HS-5 (cell line): ENCODE data around the gene HOXB4.

Experiments used
- DNase-seq: peaks from one replicate; pipeline ENCODE4 v3.0.0-alpha.2; 2012; ENCODE audit warnings: low read depth

HOXB4 gene

DNA sequence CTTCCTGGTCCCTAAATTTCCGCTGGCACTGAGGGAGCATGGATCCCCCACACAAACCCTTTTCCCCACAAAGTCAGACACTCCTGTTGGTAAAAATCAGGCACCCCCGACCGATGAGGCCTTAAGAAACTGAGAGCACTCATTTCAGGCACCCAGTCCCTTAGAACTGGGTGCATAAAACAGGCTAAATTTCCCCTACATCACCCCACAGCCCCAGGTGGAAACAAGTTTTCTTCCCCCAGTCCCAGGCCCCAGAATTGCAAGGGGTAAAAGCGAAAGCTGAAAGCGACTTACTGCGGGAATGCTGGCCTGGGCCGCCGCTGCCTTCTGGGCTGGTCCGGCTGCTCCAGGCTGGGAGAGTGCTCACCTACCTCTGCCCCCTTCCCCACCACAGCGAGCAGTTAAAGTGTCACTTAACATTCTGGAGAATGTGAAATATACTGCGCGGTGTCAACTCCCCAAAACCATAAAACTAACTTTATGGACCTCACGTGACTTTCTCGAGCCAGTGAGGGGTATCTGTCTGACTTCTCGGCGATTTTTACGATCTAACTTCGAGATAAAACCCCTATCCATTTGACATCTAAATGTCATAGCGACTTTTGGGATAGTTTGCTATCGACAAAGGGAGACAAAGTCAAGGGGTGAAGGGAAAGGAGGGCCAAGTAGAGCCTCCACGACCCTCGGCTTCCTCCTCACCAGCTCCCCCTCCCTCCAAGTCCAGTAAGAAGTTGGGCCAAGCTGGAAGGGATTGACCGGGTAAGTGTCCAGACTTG is 11.9 kb upstream of the HOXB4 start, which contains the start of gene HOXB3:
Gene HOXB3, minus strand, starts transcription at position 411 of the 776 bp plus-strand sequence. CDS start 37,767 bp downstream, outside the sequence.
- no peak for DNase-seq

DNA sequence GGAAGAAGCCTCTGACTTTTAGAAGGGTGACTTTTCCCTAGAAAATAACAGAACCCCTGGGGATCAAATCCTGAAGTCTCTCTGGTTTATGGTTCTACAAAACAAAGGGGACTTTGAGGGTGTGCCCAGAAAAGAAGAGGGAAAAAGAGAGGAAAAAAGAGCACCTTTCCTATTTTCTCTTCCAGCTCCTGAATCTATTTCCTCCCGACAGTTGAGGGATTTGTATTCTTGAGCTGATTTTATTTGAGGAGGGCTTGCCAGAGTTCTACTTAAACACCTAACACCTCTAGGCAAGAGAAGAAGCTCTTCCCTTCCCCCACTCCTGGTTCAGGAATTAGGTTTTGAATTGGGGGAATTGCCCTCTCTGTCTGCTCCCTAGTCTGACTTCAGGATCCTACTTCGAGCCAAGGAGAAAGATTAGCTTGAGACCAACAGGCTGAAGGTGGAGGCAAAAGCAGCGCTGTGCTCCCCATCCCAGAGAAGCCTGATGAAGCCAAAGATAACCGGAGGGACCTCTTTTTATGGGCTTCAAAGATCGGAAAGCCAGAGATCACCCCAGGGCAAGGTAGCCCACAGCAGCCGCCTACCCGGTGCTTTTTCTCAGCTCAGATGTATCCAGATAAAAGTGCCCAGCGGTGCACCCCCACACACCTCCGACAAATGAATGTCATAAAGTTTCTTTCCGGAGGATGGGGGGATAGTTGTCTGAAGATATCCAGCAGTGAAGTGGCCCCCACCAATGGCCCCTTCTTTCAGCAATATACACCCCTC is 11.1 kb upstream of the HOXB4 start:
- no peak for DNase-seq

DNA sequence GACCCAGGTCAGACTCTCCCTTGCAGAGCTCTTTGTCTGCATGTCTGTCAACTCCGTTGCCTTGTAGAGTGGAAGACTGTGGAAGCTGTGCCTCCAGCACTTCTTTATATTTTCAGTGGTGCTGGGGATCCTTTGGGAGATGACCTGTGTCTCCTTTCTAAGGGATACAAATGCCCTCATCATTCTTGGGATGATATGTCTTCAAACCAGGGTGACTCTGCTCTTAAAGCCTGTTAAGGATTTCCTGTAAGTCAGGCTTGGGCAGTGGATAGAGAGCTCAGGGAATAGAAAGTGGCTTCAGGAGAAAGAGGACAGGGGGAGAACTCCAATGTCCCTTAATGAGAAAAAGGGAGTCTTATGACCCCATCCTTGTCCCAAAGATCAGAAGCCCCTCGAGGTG is 10.4 kb upstream of the HOXB4 start:
- no peak for DNase-seq

- no peak for DNase-seq
Observed at GRCh38 chr17:48588074-48588415, 9.9 kb upstream of the HOXB4 start.

- DNase-seq: no peak
Observed at GRCh38 chr17:48587276-48588073, 9.3 kb upstream of the HOXB4 start.

DNA sequence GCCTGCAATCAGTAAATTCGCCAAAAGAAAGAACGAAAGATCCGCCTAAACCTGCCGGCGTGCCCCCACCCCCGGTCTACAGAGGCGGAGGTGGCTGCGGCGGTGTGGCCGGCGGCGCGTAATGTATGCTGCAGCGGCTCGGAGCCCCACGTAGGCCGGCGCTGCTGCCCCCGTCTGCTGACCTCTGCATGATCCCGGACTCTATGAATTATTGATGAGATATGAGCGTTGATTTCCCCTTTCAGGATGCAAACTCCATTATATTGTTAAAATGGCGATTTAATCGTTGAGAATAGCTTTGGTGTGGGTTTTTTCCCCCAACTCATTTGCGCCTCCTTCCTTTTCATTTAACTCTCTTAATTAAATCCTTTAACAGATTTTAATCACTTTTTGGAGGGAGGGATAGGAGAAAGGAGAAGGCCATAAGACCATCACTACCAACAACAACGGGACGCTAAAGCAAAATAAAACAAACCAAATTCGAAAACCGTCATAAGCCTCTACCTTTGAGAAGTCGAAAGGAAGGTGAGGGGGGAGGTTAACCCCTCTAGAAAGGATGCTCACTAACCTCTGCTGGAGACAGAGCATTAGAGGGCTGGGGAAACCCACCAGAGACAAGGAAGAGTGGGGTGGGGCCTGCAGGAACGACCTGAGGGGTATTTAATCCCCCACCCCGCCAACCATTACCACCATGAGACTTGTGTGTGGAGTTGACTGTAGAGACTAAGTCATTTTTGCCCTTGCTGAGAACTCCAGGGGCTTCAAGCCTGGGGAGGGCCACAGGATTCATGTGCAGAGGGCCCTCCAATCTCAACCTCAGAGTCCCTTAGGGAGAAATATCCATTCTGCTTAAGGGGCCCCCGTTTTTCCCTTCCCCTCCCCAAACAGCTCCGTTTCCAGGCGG is 8.5 kb upstream of the HOXB4 start:
- DNase-seq: no peak

DNA sequence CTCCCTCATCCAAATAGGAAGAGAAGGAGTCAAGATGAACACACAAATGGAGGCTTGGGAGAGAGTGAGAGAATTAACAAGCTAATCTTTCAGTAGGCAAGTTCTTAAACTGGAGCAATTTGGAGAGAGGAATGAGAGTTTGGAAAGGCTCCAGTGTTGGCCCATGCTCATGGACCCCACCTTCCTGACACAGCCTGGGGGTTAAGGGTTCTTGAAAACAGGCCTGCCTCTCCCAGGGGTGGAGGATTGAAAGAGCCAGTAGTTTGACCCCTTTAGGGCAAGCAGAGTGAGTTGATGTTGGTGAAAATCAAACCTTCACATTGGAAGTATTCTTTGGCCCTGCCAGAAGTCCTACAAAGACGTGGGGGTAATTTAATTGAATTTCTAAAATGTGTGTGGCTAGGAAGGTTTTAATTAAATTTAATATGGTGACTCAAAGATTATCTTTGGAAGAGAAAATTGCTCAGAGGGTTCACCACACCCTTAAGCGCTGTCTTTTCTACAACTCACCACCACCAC is 6.1 kb upstream of the HOXB4 start:
- no peak for DNase-seq

DNA sequence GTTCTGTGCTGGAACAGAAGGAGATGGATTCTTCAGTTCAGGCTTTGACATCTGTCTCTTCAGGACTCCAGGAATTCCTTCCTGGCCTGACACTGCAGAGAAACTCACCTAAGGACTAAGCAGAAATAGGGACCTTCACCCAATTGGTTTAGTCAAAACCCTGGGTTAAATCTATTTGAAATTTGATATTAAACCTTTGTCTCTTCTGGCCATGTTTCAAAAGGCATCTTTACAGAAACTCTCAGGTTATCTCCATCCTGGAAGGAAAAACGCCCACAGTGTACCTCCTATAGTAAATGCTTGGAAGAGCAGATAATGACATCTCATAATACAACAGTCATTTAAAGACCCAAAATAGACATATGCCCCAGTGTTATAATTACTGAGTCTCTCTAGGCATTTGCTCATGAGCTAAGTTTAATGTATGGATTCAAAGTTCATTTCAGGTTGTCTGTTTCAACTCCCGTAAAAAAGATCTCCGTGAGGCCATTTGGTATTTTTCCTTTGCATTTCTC is 5.6 kb upstream of the HOXB4 start:
- DNase-seq: no peak

DNA sequence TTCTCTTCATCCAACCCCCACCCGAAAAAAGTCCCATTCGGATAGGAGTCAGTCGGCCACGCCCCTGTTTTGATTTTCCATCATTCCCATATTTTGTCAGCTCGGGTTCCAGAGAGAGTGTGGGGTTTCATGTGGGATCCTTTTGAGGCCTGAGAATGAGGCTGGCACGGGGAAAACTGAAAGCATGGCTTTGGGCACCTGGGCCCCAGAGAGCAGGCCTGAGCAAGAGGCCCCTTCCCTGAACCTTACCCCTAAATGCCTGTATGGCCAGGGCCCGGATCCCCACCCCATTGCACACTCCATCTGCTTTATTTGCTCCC is 4.6 kb upstream of the HOXB4 start:
- DNase-seq: no peak

DNA sequence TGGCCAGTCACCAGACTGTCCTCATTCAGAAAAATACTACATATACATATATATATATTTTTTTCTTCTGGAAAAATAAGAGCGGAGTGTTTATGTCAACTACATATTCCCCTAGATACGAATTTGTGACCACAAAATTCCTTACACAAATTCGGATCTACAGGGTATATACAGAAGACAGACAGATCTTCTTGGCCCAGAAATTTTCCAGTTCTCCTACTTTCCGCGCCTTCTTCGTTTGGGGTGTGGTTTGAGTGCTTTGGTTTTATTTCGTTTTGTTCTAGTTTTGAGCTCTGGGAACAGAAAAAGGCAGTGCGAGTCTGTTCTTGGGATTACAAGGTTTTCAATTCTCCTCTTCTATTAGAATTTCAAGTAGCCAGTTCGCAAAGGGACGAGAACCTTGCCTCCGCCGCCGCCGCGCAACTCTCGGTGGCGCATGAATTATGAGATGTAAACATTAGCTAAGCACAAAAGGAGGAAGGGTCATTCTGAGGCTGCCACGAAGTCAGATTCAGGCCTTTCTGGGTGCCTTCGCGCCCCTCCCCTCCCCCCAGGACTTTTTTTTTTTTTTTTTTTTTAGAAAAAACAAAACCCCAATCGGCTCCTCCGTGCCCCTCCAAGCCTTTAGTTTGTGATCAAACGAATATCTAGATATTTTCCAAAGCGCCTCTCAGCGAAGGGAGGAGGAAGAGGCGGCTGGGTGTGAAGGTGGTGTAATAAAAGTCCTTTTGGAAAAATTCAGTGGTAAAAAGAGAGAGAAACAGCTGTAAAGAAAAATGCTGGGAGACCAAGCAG is 1.8 kb upstream of the HOXB4 start:
- no peak for DNase-seq

DNA sequence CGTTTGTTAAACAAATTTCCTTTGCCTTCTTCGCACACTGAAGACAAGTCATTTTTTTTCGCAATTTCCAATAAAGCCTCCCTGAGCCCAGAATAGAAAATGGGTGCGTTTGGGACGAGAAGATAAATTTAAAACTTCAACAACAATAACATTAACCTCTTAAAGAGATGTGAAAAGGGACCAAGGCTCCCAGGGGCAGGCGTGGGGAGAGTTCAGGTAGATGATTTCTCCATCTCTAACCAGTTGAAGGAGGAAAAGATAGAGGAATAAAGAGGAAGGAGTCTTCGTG is 1.3 kb upstream of the HOXB4 start:
- no peak for DNase-seq

DNA sequence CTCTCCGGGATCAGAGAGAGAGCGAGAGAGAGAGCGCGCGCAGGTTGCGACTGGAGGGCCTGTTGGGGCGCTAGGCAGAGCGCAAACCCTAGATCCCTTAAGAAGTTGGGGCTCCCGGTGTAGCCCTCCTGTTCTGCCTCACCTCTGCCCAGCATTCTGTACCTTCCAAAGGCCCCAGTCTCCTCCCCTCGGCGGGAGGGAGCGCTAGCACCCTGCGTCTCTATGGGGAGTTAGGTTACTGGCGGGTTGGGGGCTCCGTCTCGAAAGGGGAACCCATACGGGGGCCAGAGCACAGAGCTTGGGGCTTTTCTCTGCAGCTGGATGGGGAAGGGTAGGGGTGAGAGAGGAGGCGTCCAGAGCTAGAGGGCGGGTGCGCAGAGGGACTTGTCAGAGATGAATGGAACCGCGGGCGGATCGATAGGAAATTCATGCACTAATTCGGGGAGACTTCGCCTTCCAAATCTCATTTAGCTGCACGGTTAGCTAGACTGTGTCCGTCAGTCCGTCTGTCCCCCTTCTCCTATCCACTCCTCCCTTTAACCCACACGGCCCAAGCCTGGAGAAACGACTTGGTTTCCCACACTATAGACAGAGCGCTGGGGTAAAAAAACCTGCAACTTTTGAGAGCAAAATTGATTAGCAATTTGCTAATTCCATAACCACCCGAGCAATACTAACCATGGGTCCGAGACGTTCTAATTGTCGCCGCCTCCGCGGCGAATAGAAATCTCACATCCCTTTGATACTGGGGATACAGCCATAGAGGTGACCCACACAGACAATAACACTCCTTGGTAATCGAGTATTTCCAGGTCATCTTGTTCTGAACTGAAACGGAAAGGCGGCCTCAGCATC is 693 bp upstream of the HOXB4 start:
- DNase-seq: no peak

DNA sequence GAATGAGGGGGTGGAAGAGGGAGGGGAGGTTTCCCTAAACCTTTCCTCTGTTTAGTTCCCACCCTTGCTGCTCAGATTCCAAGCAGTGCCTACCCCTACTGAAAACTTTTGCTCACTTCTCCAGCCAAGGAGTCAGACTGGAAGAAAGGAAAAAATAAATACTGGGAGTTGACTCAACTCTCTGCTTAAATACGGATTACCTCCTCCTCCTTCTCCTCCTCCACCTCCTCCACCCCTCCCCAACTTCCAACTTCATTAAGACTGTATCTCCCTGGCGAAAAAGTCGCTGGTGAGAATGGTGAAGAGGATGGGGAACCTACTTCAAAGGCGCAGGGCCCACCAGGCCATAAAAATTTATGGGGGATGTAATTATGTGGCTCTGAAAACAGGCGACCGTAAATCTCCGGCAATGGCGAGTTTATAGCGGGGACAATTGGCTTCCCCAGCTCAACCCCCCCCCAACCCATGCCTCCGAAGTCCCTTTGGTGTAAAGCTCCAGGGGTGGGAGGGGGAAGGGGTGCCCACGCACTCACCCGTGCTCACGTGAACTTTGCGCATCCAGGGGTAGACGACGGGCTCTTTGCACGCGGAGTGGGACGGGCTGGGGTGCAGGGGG is 712 bp downstream of the HOXB4 start:
- DNase-seq: no peak

DNA sequence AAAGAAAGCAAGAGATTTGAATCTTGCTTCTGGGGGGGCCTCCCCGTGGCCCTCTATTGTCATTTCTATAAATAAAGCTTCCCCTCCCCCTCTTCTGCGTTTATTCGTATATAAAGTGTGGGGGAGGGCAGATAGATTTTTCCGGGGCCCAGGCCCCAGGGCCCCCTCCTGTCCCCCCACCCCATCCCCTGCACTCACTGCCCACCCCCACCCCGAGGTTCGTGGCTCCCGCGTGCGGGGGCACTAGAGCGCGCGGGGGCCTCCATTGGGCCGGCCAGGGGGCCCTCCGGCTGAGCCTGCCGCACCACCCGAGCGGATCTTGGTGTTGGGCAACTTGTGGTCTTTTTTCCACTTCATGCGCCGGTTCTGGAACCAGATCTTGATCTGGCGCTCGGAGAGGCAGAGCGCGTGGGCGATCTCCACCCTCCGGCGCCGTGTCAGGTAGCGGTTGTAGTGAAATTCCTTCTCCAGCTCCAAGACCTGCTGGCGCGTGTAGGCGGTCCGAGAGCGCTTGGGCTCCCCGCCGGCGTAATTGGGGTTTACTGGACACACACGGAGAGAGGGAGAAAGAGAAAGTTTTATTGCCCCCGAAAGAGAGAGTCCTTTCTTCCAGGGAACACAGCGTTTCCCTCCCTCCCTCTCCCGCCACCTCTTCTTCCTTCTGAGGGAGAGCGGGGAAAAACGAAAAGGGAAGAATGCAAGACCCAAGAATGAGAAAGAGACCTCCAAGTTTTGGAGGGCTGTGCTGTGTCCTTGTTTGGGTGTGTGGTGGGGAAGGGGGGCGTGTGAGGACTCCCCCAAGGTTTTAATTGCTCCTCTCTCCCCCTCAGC is 1.5 kb downstream of the HOXB4 start:
- DNase-seq: no peak

GRCh38 chr17:48575673-48576478 is 2.3 kb downstream of the HOXB4 start:
- DNase-seq: no peak

- DNase-seq: no peak
Observed at GRCh38 chr17:48575066-48575582, 3.0 kb downstream of the HOXB4 start.

GRCh38 chr17:48574505-48575065 is 3.6 kb downstream of the HOXB4 start:
- DNase-seq: no peak
